NCI-H1092 treated with DMSO at 0.1 percent for 48 hours (cell line): ENCODE results near the gene TENT4B.
"Not testable (repeated sequence)": the region's sequence is repeated elsewhere in the genome, so short reads cannot be mapped to it uniquely, and the experiment has no call there.

Source experiments
- DNase-seq: peaks from one replicate; lab custom pipeline; 2025; lab: John Stamatoyannopoulos, UW

The TENT4B gene

DNA sequence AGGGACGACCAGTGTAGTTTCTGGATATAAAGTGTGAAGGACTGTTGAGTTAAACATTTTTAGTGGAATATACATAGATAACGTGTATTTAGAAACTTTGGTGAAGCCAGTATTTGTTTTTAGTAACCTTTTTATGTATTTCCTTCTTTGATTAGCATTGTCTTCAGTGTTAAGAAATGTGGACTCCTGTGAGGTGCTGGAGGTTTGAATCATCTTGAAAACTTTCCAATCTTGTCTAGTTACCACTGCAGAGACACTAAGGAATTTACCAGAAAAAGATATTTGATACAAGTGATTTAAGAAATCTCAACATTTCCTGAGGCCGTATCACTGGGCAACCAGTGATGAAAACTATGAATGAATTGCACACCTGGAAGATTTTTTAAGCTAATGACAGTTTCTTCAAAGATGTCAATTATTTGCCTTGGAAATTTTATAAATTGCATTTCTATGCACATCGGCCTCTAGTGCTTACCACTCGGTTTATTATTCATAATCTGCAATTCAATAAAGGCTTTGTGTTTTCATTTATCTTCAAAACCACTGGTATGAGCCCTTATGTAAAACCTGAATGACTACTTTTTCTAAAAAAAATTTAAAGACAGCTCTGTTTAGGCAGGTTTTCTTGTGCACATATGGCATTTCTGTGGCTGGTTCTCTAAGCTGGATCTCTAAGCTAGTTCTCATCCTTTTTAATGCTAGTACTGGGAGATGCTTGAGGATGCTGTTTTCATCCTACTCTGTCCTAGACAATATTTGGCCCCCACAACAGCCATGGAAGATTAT lies 81.9 kb downstream of the TENT4B start:
- no peak for DNase-seq

DNA sequence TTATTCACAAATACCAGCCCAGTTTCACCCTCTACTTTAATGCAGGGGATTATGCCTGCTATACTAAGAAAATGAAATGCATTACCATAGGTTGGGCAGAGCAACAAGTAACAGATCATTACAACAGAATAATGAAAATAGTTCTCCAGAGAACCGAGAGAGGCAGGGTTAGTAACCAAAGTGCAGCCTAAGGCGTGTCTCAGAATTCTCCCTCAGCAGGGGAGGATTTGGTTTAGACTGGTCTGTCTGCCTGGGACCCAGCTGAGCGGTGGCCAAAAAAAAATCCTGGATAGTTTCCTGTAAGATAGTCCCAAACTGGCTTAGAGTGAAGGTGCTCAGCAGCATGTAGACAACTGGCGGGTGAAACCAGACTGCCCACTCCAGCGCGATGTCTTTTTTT lies 82.5 kb downstream of the TENT4B start:
- no peak for DNase-seq

DNA sequence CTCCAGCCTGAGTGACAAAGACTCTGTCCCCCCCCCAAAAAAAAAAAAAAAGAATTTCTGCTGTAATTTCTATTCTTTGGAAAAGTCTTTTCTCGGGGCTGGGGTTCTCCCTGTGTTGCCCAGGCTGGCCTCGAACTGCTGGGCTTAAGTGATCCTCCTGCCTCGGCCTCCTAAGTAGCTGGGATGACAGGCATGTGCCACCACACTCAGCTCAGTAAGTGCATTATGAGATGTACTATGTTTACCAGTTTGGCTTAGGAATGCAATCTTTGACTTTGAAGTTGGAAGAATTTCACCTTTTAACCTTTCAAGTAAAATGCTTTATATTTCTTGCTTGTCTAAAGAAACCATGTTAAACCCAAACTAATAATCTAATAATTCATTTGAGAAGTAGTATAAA lies 85.2 kb downstream of the TENT4B start:
- no peak for DNase-seq

DNA sequence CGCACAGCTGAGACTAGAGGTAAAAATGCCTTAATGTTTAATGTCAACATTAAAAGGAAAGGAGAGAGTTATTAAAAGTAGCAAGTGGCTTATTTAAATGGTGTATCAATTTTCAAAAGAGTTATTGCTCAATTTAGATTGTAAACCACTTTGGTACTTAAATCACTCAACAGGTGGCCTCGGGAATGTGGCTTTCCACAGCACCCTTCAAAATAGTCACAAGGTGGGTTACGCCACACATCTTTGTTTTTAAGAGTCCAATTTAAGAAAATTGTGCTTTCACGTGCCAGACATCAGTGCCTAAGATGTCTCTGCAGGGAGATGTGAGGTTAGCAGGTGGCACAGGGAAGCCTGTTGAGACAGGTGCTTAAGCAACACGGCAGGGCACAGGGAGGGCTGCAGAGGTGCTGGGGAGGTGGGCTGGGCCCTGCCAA lies 85.8 kb downstream of the TENT4B start:
- no peak for DNase-seq

DNA sequence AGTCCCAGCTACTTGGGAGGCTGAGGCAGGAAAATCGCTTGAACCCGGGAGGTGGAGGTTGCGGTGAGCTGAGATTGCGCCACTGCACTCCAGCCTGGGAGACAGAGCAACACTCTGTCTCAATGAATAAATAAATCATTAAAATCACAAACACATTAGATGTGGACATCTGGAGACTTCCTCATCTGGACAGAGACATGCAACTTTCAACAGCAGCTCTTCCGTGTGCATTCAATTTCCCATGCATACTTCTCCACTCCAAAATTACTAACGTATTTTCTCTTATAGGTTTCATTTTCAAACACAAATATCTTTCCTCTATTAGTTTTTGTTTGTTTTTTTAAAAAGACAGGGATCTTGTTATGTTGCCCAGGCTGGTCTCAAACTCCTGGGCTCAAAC lies 89.9 kb downstream of the TENT4B start:
- not testable (repeated sequence) for DNase-seq

- no peak for DNase-seq
These were observed 91.0 kb downstream of the TENT4B start for GRCh38 chr16:50244140-50244503.

DNA sequence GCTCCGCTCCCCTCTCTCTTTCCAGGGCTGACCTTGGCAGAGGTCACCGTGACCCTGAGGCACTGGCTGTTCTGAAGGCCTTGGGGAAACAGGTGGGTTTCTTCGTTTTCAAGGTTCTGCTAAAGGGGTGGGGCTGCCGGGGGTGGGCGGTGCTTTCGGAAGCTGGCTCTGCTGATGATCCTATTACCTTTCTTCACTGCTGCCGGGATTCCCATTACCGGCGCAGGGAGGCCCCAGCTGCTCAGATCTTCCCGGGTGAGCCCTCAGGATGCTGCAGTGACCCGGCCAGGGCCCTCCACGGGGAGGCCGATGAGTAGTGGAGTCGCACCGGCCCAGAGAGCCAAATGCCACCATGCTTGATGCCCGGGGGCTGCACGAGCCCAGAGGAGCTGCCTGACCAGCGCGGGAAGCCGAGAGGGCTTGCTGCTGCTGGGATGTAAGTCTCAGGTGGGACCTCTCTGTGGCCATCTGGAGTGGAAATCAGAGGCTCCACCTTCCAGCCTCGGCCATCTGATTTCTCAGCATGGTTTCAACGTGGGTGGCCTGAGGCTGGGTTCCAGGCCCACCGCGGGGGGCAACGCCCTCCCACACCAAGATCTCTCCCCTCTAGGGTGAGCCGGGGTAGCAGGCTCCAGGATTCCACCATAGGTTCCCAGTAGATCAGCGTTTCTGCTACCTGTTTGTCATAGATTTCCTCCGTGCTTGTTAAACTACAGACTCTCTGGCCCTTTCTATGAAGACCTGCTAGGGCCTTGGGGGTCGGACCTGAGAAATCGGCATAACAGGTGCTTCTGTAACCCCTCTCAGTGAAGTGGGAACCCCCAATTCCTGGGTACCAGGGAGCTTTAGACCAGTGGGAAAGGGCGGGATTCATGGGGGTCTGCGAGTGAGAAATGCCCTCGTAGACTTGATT lies 91.7 kb downstream of the TENT4B start:
- DNase-seq = no peak

GRCh38 chr16:50245417-50246298 lies 92.6 kb downstream of the TENT4B start:
- DNase-seq = no peak

DNA sequence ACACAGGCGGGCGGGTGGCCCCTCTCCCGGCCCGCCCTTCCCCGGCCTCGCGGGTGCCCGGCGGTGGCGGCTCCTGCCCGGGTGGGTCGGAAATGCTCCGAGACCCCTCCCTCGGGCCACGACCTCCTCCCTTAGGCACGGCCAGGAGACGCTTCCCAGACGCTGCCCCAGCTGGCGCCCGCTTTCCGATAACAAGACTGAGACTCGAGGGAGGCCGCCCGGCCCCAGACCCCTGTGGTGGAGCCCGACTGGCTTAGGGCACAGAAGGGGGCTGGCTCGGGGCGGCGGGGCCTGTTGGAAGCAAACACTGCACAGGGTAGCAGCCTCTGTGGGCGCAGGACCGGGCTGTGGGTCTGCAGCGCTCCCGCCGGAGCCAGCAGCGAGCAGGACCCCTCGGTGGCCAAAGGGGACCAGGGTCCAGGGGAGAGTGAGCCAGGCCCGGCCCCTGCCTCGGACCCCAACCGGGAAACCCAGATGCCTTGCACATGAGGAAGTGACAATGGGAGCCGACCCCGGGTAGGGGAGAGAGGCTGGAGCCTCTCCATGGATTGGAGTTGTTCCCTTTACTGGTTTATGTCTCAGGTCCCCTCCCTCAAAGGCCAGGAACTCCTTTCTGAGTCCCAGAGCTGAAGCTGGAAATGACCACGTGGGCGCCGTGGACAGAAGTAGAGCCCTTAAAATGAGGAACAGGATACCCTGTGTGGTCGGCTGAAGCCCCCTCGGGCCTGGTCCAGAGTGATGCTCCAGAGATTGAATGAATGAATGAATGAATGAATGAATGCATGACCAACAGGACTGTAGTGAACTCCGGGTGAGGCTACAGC lies 93.4 kb downstream of the TENT4B start:
- no peak for DNase-seq

GRCh38 chr16:50247123-50247905 lies 94.2 kb downstream of the TENT4B start:
- DNase-seq = no peak

- no peak for DNase-seq
These were observed 95.0 kb downstream of the TENT4B start for GRCh38 chr16:50247906-50248608.

- DNase-seq = no peak
These were observed 95.7 kb downstream of the TENT4B start for GRCh38 chr16:50248845-50249244.

DNA sequence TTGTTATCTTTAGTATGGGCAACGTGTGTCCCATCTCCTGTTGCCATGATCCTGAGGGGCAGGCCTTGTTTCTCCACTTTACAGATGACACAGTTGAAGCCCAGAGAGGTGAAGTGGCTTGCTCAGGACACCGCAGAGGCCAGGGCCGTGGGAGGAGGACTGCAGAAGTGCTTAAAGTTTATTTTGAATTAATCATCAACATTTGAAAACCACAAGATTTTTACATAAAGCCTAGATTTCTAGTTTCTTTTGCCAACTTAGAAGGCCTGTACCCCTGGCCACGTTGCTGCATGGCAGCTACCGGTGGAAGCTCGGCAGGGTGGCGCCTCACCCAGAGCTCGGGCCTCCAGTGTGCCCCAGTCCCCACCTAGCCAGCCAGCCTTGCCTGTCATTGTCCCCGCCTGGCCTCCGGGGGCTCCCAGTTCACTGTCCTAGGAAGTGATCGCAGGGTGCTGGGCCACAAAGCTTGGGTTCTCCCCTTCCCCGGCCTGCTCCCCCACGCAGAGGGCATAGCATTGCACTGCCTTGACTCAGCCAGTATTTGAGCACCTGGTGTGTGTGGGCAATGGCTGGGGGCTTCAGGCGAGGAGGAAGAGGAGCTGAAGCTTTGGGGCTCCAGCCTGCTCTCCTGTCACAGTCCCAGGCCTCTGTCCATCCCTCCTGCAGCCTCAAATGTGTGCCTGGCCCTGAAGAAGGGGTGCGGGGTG lies 98.4 kb downstream of the TENT4B start:
- no peak for DNase-seq

GRCh38 chr16:50252082-50252611 lies 99.0 kb downstream of the TENT4B start:
- DNase-seq = no peak

GRCh38 chr16:50252874-50253513 lies 99.9 kb downstream of the TENT4B start:
- DNase-seq = no peak

- no peak for DNase-seq
These were observed 100.4 kb downstream of the TENT4B start for GRCh38 chr16:50253514-50253910.

- DNase-seq = no peak
These were observed 101.0 kb downstream of the TENT4B start for GRCh38 chr16:50254072-50254471.

DNA sequence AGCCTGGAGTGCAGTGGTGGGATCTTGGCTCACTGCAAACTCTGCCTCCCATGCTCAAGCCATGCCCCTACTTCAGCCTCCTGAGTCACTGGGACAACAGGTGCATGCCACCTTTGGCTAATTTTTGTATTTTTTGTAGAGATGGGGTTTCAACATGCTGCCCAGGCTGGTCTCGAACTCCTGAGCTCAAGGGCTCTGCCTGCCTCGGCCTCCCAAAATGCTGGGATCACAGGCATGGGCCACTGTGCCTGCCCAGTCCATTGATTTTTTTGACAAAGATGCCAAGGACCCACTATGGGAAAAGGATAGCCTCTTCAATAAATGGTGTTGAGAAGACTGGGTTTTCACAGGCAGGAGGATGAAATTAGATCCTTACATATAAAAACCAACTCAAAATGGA lies 102.4 kb downstream of the TENT4B start:
- DNase-seq = no peak
